ENCODE results near the gene DNAJC21. TPM values are rescaled to one million over a fixed set of nuclear protein-coding genes. Genes with fewer than 3 reads are reported as not detected.

The DNAJC21 gene
- total RNA-seq, 1 experiment from 2014 or later, result 34.7 TPM

DNA sequence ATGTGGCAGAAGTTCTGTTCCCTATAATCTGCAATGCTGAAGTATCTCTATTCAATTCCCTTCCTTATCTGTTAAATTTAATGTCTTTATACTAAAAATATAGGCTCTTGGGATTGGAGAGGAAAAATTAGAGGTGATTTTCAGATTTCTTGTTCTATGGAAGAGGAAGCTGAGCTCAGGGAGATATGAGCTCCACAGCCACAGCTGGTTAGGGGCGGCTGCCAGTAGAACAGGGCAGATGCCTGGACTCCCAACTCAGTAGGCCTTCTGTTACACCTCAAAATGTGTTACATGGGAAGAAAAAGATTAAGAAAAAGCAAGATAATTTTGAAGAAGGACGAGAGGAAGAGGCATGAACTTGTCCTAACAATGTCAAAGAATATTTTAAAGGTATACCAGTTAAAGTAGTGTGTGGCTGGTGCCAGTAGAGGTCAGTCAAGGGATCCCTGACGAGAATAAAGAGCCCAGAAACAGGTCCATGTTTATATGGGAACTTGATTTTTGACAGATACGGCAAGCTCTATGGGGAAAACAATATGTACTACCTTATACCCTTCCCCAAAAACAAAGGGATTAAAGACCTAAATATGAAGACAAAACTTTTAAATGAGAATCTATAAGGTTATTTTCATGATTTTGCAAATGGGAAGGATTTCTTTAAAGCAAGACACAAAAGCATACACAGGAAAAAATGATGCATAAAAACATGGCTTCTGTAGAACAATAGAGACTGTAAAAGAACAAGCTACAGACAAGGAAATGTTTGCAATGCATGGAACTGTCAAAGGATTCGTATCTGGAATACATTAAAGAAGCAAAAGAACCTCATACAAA is 28.7 kb downstream of the DNAJC21 start:
- Histone ChIP-seq H3K79me2 (ENCODE audit: insufficient read depth, low read length) (no peaks in the 10 kb centered on the region), H2AFZ (ENCODE audit: low read depth, low read length, poor library complexity, severe bottlenecking) (no peak overlapping the region), H3K9me2 (ENCODE audit: insufficient read depth) (no peaks in the 10 kb centered on the region), H3K36me3 (ENCODE audit: control insufficient read depth in 1 of 2, insufficient read depth in 2 of 2, low read length in 2 of 2) (peaks cover 0 to 4% of the 10 kb centered on the region in 2 experiments; a peak in 2 of 4 replicates), H3K4me1 (ENCODE audit: control insufficient read depth in 1 of 2, insufficient read depth in 2 of 2, low read length in 2 of 2) (peaks cover 0 to 6% of the 10 kb centered on the region in 2 experiments; a peak in 2 of 4 replicates), H3K9me3 (ENCODE audit: control insufficient read depth in 1 of 2, insufficient read depth in 1 of 2, low read depth in 1 of 2, low read length in 2 of 2) (no peaks in the 10 kb centered on the region), H3K27me3 (ENCODE audit: insufficient read depth, low read length) (no peaks in the 10 kb centered on the region), H4K20me1 (ENCODE audit: insufficient read depth) (no peaks in the 10 kb centered on the region), H3K4me2 (ENCODE audit: low read length) (no peak overlapping the region), H3K27ac (ENCODE audit: low read depth, low read length) (no peak overlapping the region), H3K9ac (ENCODE audit: low read length) (no peak overlapping the region), H3K4me3 (replicated peaks in 1 of 2; ENCODE audit: low read depth in 1 of 2, low read length in 2 of 2) (no peak overlapping the region)
- ChIA-PET RAD21 (ENCODE audit: low non-redundant PET in 1 of 2, low total read pairs in 2 of 2, uncharacterized antibody in 2 of 2, unreplicated experiment in 2 of 2) (no interaction called here), POLR2A (no interaction called here), CTCF (interaction anchor here (1.2 to 2.7 kb wide), 2 partner anchors 21 to 45 kb away, joined by 3 to 18 read pairs; no protein-coding TSS in a partner anchor)
- TF ChIP-seq POLR2AphosphoS5 (IDR thresholded peaks at IDR 0.05; ENCODE audit: low read depth, low read length) (no peak), RAD21 (IDR thresholded peaks at IDR 0.05; ENCODE audit: low read depth) (0 out of 2 replicates have a peak, but pooled peaks have one; percentile 21)
- TF ChIP-seq, protein P1, sequence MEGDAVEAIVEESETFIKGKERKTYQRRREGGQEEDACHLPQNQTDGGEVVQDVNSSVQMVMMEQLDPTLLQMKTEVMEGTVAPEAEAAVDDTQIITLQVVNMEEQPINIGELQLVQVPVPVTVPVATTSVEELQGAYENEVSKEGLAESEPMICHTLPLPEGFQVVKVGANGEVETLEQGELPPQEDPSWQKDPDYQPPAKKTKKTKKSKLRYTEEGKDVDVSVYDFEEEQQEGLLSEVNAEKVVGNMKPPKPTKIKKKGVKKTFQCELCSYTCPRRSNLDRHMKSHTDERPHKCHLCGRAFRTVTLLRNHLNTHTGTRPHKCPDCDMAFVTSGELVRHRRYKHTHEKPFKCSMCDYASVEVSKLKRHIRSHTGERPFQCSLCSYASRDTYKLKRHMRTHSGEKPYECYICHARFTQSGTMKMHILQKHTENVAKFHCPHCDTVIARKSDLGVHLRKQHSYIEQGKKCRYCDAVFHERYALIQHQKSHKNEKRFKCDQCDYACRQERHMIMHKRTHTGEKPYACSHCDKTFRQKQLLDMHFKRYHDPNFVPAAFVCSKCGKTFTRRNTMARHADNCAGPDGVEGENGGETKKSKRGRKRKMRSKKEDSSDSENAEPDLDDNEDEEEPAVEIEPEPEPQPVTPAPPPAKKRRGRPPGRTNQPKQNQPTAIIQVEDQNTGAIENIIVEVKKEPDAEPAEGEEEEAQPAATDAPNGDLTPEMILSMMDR (IDR thresholded peaks at IDR 0.05 in 2 of 3, conservative IDR thresholded peaks at IDR 0.05 in 1 of 3; ENCODE audit: borderline replicate concordance in 1 of 3, insufficient read depth in 1 of 3, low read depth in 2 of 3, low read length in 2 of 3), result peak; percentile 9 to 69 (median 63); a peak in 5 of 6 replicates
- BruUV-seq (replicated peaks), result no TSS peak
- ATAC-seq (peak; percentile 86), DNase-seq (ENCODE audit: low read depth, low spot score) (no peak)
- intact Hi-C loops (cut with micrococcal nuclease), result loop anchor here (2.0 kb wide), 1 partner anchor 45 kb away; no protein-coding TSS in a partner anchor

DNA sequence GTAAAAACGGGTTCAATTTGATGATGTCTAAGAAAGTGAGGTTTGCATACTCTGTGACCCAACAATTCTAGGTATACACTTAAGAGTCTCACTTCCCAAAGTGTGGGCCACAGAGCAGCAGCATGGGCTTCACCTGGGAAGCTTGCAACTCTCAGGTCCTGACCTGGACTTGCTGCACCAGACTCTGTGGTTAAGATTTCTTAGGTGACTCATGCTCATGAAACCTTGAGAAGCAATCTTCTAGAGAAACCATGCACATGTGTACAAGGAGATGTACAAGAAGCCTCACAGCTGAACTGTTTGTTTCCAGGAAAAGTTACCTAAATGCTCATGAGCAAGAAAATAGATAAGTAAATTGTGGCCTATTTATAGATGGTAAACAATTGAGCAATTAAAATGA is 30.0 kb downstream of the DNAJC21 start:
- ATAC-seq (0 out of 2 replicates have a peak, but pooled peaks have one; percentile 60), DNase-seq (ENCODE audit: low read depth, low spot score) (no peak)
- Histone ChIP-seq H3K27ac (ENCODE audit: low read depth, low read length) (no peak overlapping the region), H3K27me3 (ENCODE audit: insufficient read depth, low read length) (no peaks in the 10 kb centered on the region), H3K9me3 (ENCODE audit: control insufficient read depth in 1 of 2, insufficient read depth in 1 of 2, low read depth in 1 of 2, low read length in 2 of 2) (no peaks in the 10 kb centered on the region), H3K9ac (ENCODE audit: low read length) (no peak overlapping the region), H3K36me3 (ENCODE audit: control insufficient read depth in 1 of 2, insufficient read depth in 2 of 2, low read length in 2 of 2) (peaks cover 0 to 2% of the 10 kb centered on the region in 2 experiments; a peak in 1 of 4 replicates), H2AFZ (ENCODE audit: low read depth, low read length, poor library complexity, severe bottlenecking) (no peak overlapping the region), H3K9me2 (ENCODE audit: insufficient read depth) (no peaks in the 10 kb centered on the region), H3K4me1 (ENCODE audit: control insufficient read depth in 1 of 2, insufficient read depth in 2 of 2, low read length in 2 of 2) (peaks cover 0 to 6% of the 10 kb centered on the region in 2 experiments; a peak in 2 of 4 replicates), H3K4me2 (ENCODE audit: low read length) (peak overlapping the region; percentile 1; the same call in 1 of the 2 replicates), H3K79me2 (ENCODE audit: insufficient read depth, low read length) (no peaks in the 10 kb centered on the region), H3K4me3 (replicated peaks in 1 of 2; ENCODE audit: low read depth in 1 of 2, low read length in 2 of 2) (no peak overlapping the region), H4K20me1 (ENCODE audit: insufficient read depth) (no peaks in the 10 kb centered on the region)
- ChIA-PET POLR2A (no interaction called here), RAD21 (ENCODE audit: low non-redundant PET in 1 of 2, low total read pairs in 2 of 2, uncharacterized antibody in 2 of 2, unreplicated experiment in 2 of 2) (no interaction called here), CTCF (interaction anchor here (2.7 kb wide), 1 partner anchor 44 kb away, joined by 18 read pairs; no protein-coding TSS in a partner anchor)
- BruUV-seq (replicated peaks), result no TSS peak
- intact Hi-C loops (cut with micrococcal nuclease), result loop anchor here (2.0 kb wide), 1 partner anchor 43 kb away; no protein-coding TSS in a partner anchor
- TF ChIP-seq SRF (IDR thresholded peaks at IDR 0.05; ENCODE audit: low read depth) (no peak), ZFX (IDR thresholded peaks at IDR 0.05) (no peak), POLR2AphosphoS5 (IDR thresholded peaks at IDR 0.05; ENCODE audit: low read depth, low read length) (no peak), SP1 (IDR thresholded peaks at IDR 0.05; ENCODE audit: low read depth) (no peak), JUND (IDR thresholded peaks at IDR 0.05) (no peak), ZNF274 (IDR thresholded peaks at IDR 0.05; ENCODE audit: low read depth, low read length) (no peak), FOSL1 (IDR thresholded peaks at IDR 0.05; ENCODE audit: low read depth) (no peak)
- TF ChIP-seq, protein P2, sequence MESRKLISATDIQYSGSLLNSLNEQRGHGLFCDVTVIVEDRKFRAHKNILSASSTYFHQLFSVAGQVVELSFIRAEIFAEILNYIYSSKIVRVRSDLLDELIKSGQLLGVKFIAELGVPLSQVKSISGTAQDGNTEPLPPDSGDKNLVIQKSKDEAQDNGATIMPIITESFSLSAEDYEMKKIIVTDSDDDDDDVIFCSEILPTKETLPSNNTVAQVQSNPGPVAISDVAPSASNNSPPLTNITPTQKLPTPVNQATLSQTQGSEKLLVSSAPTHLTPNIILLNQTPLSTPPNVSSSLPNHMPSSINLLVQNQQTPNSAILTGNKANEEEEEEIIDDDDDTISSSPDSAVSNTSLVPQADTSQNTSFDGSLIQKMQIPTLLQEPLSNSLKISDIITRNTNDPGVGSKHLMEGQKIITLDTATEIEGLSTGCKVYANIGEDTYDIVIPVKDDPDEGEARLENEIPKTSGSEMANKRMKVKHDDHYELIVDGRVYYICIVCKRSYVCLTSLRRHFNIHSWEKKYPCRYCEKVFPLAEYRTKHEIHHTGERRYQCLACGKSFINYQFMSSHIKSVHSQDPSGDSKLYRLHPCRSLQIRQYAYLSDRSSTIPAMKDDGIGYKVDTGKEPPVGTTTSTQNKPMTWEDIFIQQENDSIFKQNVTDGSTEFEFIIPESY (IDR thresholded peaks at IDR 0.05; ENCODE audit: extremely low read depth, insufficient replicate concordance, low read length), result no peak
- TF ChIP-seq, protein P1 (IDR thresholded peaks at IDR 0.05 in 2 of 3, conservative IDR thresholded peaks at IDR 0.05 in 1 of 3; ENCODE audit: borderline replicate concordance in 1 of 3, insufficient read depth in 1 of 3, low read depth in 2 of 3, low read length in 2 of 3), result no peak
